Transverse colon (tissue), 4 donors: ENCODE results near the gene ATP6V0E1. TPM values are rescaled to one million over a fixed set of nuclear protein-coding genes. Genes with fewer than 3 reads are reported as not detected.
A peak's percentile ranks its signal among the peaks of the same experiment; 100 is the strongest.

ENCODE experiments used
- DNase-seq: peaks from one replicate; pipeline ENCODE4 v3.0.0-alpha.2; 2019
- H3K27ac ChIP-seq, 4 donors: fragments of 200-600 bp; sonication (generic); 2 replicates each; pipeline ENCODE4 v1.5.1; 2016 to 2018; ENCODE audit warnings: inconsistent platforms in 4 of 4
- H3K27me3 ChIP-seq: fragments of 200-600 bp; sonication (generic); 2 replicates; pipeline ENCODE4 v1.5.1; 2017; ENCODE audit warnings: inconsistent platforms
- H3K36me3 ChIP-seq, 4 donors: fragments of 200-600 bp; sonication (generic); 2 replicates each; pipeline ENCODE4 v1.5.1; 2017 to 2019; ENCODE audit warnings: inconsistent platforms in 4 of 4
- H3K4me1 ChIP-seq, 4 donors: fragments of 200-600 bp; sonication (generic); 2 replicates each; pipeline ENCODE4 v1.5.1; 2017 to 2020; ENCODE audit warnings: inconsistent platforms in 4 of 4
- H3K4me3 ChIP-seq, 4 donors: fragments of 200-600 bp; sonication (generic); 1 replicate in 1 of 4; 2 replicates in 3 of 4; pipeline versions ENCODE4 v1.5.1 to v1.6.1; 2017 to 2019; ENCODE audit warnings: inconsistent platforms in 4 of 4
- H3K9me3 ChIP-seq, 2 donors: fragments of 200-600 bp; sonication (generic); 2 replicates each; pipeline ENCODE4 v1.5.1; 2017 to 2019; ENCODE audit warnings: inconsistent platforms in 2 of 2
- EP300 ChIP-seq: sonication (generic); formaldehyde crosslinking; IDR thresholded peaks from one replicate; pipeline ENCODE4 v1.6.1; 2017; ENCODE audit warnings: antibody characterized with exemption, low read depth
- POLR2A ChIP-seq: fragments of 450-650 bp; IDR thresholded peaks from one replicate; pipeline ENCODE4 v1.6.1; 2016; ENCODE audit warnings: antibody characterized with exemption, mild to moderate bottlenecking, moderate library complexity
- POLR2AphosphoS5 ChIP-seq, 3 donors: sonication (generic); formaldehyde crosslinking; IDR thresholded peaks; one replicate each; pipeline ENCODE4 v1.6.1; 2016; ENCODE audit warnings: antibody characterized with exemption in 3 of 3
- WGBS, 2 donors: methylation state at CpG; one replicate each; pipeline ENCODE4 v1.1.5; 2018; ENCODE audit warnings: low coverage in 1 of 2; 5-methylcytosine and 5-hydroxymethylcytosine counted together
- in situ Hi-C, 4 donors: fragments of 200-750 bp; cut with MboI; loops; one replicate each; pipeline versions ENCODE4 v1.15.0 to v1.15.1; 2017; ENCODE audit warnings: low sequenced_read_pairs in 3 of 4, low pct_ligation_motif_present in 1 of 4, low pct_unique_long_range_greater_than_20kb in 1 of 4
- intact Hi-C: fragments of 100-400 bp; cut with DNase I; formaldehyde crosslinking; loops from one replicate; pipeline ENCODE4 v1.15.1; 2023; ENCODE audit warnings: low total_unique reads
- total RNA-seq, 4 donors: library from RNA; depleted of rRNA; stranded (reverse); fragments of >200 nt; gene quantifications; one replicate each; pipeline ENCODE4 v1.1.0, GENCODE V29; 2016
- TF ChIP-seq, protein P1 (sequence below), 5 experiments: fragments of 200-600 bp in 3 of 5; fragments of 450-650 bp in 2 of 5; sonication (generic) in 3 of 5; IDR thresholded peaks; 1 replicate in 2 of 5; 2 replicates in 3 of 5; pipeline ENCODE4 v1.5.1; 2016 to 2017; ENCODE audit warnings: antibody characterized with exemption in 5 of 5, inconsistent platforms in 3 of 5, mild to moderate bottlenecking in 2 of 5, moderate library complexity in 1 of 5

Gene ATP6V0E1
- total RNA-seq, 4 donors from 2014 or later: 60.9 to 212 (median 138) TPM

DNA sequence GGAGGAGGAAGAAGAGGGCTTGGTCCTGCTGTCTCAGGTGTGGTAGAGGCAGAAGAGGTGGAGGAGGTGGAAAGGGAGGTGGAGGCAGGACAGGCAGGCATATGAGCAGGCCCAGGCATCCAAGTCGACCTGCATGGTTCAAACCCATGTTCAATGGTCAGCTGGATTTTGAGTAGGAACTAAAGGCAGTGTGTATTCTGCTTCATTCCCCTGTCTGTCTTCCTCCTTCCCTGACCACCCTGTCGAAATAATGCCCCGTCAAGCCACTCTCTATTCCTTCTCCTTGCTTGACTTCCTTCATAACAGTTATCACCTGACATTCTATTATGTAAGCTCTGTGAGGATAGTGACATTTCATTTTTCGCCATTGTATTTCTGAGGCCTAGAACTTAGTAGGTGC lies 34.8 kb downstream of the ATP6V0E1 start:
- Histone ChIP-seq H3K27me3 (no peaks in the 10 kb centered on the region), H3K9me3 (no peaks in the 10 kb centered on the region), H3K4me1 (peaks cover 0 to 29% (median 16%) of the 10 kb centered on the region in 4 donors), H3K36me3 (peaks cover 0 to 8% (median 2%) of the 10 kb centered on the region in 4 donors), H3K4me3 (no peak overlapping the region), H3K27ac (no peak overlapping the region)
- DNase-seq: no peak
- in situ Hi-C loops: no loop called here
- intact Hi-C loops: no loop called here
- TF ChIP-seq POLR2AphosphoS5 (IDR thresholded peaks at IDR 0.05) (no peak), POLR2A (no peak), EP300 (no peak)
- TF ChIP-seq, protein P1, sequence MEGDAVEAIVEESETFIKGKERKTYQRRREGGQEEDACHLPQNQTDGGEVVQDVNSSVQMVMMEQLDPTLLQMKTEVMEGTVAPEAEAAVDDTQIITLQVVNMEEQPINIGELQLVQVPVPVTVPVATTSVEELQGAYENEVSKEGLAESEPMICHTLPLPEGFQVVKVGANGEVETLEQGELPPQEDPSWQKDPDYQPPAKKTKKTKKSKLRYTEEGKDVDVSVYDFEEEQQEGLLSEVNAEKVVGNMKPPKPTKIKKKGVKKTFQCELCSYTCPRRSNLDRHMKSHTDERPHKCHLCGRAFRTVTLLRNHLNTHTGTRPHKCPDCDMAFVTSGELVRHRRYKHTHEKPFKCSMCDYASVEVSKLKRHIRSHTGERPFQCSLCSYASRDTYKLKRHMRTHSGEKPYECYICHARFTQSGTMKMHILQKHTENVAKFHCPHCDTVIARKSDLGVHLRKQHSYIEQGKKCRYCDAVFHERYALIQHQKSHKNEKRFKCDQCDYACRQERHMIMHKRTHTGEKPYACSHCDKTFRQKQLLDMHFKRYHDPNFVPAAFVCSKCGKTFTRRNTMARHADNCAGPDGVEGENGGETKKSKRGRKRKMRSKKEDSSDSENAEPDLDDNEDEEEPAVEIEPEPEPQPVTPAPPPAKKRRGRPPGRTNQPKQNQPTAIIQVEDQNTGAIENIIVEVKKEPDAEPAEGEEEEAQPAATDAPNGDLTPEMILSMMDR (IDR thresholded peaks at IDR 0.05): no peak
- WGBS, 2 donors: 91 to 100% methylated on average over 1 to 4 of the region's 4 CpGs

DNA sequence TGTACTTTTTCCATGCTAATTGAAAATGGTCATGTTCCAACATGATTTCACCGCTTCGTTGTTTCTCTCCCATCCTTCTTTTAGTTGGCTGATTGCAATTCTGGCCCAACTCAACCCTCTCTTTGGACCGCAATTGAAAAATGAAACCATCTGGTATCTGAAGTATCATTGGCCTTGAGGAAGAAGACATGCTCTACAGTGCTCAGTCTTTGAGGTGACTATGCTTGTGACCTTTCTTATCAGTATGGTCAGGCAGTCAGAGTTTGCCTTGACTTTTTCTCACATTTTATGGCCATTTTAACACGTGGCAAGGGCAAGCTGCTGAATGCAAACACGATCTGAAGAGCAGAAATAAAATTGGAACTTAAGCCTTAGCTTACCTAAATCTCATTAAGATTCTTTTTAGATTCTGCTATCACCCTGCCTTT lies 36.6 kb downstream of the ATP6V0E1 start:
- WGBS, 2 donors: 59 to 68% methylated on average over 5 of the region's 5 CpGs
- H3K4me3 ChIP-seq: no peak overlapping the region
- no peaks in the 10 kb centered on the region for H3K27me3 ChIP-seq
- in situ Hi-C loops (no loop called here), intact Hi-C loops (no loop called here)
- H3K27ac ChIP-seq: peak overlapping the region in 3 of 4 donors; percentile 28 to 55 (median 35)
- DNase-seq: no peak
- H3K9me3 ChIP-seq: no peaks in the 10 kb centered on the region
- H3K36me3 ChIP-seq: peaks cover 0 to 8% (median 2%) of the 10 kb centered on the region in 4 donors
- H3K4me1 ChIP-seq: peaks cover 0 to 22% (median 16%) of the 10 kb centered on the region in 4 donors
- TF ChIP-seq POLR2A (no peak), POLR2AphosphoS5 (IDR thresholded peaks at IDR 0.05) (no peak), EP300 (no peak)
- TF ChIP-seq, protein P1 (IDR thresholded peaks at IDR 0.05): no peak

DNA sequence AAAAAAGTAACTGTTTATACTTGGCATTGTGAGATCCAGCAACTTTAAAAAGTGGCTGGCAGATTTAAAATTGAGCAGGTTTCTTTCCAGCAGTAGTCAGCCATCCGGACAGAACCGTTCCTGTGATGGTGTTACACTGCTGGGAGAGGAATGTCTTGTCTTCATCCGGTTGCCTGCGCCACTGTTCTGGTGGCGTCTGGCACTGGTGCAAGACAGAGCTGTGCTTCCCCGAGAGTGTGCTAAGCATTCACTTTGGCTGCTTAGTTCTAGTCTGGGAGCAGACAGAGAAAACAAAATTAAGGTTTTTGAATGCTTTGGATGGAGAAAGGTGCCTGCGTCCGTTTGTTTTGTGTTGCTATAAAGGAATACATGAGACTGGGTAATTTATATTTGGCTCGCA lies 37.1 kb downstream of the ATP6V0E1 start:
- TF ChIP-seq EP300 (no peak), POLR2AphosphoS5 (IDR thresholded peaks at IDR 0.05) (no peak), POLR2A (no peak)
- TF ChIP-seq, protein P1 (IDR thresholded peaks at IDR 0.05): no peak
- no peaks in the 10 kb centered on the region for H3K9me3 ChIP-seq
- no peak for DNase-seq
- intact Hi-C loops (no loop called here), in situ Hi-C loops (no loop called here)
- peaks cover 0 to 17% (median 15%) of the 10 kb centered on the region in 4 donors for H3K4me1 ChIP-seq
- H3K4me3 ChIP-seq: no peak overlapping the region
- peak overlapping the region; percentile 28 to 55 (median 32) for H3K27ac ChIP-seq
- H3K27me3 ChIP-seq: no peaks in the 10 kb centered on the region
- 62 to 64% methylated on average over 4 to 9 of the region's 9 CpGs for WGBS, 2 donors
- peaks cover 0 to 8% (median 2%) of the 10 kb centered on the region in 4 donors for H3K36me3 ChIP-seq

DNA sequence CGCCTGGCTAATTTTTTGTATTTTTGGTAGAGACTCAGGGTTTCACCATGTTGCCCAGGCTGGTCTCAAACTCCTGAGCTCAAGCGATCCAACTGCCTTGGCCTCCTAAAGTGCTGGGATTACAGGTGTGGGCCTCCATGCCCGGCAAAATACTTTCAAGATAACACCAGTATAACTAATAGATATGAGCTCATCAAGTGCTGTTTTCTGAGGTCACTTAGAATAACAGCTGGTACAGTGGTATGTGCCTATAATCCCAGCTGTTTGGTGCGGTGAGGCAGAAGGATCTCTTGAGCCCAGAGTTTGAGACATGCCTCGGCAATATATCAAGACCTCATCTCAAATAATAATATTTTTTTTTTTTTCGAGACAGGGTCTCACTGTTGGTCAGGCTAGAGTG lies 42.1 kb downstream of the ATP6V0E1 start:
- no peaks in the 10 kb centered on the region for H3K9me3 ChIP-seq
- H3K27me3 ChIP-seq: no peaks in the 10 kb centered on the region
- WGBS, 2 donors: 86 to 88% methylated on average over 5 to 6 of the region's 6 CpGs
- no peak for DNase-seq
- intact Hi-C loops (no loop called here), in situ Hi-C loops (no loop called here)
- TF ChIP-seq POLR2AphosphoS5 (IDR thresholded peaks at IDR 0.05): no peak
- TF ChIP-seq, protein P1 (IDR thresholded peaks at IDR 0.05): no peak
- TF ChIP-seq POLR2A: no peak
- no peak for TF ChIP-seq EP300
- no peak overlapping the region for H3K27ac ChIP-seq
- H3K4me3 ChIP-seq: no peak overlapping the region
- H3K36me3 ChIP-seq: peaks cover 0 to 8% (median 2%) of the 10 kb centered on the region in 4 donors
- H3K4me1 ChIP-seq: peaks cover 4 to 27% (median 12%) of the 10 kb centered on the region in 4 donors
